Measurements from ENCODE around the gene ZNF107.
"Not testable (repeated sequence)": the region's sequence is repeated elsewhere in the genome, so short reads cannot be mapped to it uniquely, and the experiment has no call there.

ZNF107 gene

DNA sequence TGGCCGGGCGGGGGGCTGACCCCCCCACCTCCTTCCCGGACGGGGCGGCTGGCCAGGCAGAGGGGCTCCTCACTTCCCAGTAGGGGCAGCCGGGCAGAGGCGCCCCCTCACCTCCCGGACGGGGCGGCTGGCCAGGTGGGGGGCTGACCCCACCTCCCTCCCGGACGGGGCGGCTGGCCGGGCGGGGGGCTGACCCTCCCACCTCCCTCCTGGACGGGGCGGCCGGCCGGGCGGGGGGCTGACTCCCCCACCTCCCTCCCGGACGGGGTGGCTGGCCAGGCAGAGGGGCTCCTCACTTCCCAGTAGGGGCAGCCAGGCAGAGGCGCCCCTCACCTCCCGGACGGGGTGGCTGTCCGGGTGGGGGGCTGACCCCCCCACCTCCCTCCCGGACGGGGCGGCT lies 72.5 kb downstream of the ZNF107 start:
- DNase-seq, result not testable (repeated sequence)

DNA sequence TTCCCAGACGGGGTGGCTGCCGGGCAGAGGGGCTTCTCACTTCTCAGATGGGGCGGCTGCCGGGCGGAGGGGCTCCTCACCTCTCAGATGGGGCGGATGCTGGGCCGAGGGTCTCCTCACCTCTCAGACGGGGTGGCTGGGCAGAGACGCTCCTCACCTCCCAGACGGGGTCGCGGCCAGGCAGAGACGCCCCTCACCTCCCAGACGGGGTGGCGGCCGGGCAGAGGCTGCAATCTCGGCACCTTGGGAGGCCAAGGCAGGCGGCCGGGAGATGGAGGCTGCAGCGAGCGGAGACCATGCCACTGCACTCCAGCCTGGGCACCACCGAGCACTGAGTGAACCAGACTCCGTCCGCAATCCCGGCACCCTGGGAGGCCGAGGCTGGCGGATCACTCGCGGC lies 73.0 kb downstream of the ZNF107 start:
- DNase-seq, result not testable (repeated sequence)

DNA sequence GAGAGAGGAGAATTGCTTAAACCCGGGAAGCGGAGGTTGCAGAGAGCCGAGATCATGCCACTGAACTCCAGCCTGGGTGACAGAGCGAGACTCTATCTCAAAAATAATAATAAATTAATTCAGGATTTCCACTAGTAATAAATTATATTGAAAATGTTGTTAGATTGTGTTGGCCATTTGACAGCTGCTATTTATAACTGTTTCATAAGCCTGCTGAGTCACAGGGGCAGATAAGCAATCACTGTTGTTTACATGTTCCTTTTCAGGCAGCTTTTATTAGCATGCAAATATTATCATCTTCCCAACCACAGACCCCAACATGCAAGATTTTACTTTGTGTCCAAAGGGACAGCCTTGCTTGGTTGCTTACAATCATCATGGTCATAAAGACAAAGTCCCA lies 78.7 kb downstream of the ZNF107 start:
- no peak for DNase-seq

DNA sequence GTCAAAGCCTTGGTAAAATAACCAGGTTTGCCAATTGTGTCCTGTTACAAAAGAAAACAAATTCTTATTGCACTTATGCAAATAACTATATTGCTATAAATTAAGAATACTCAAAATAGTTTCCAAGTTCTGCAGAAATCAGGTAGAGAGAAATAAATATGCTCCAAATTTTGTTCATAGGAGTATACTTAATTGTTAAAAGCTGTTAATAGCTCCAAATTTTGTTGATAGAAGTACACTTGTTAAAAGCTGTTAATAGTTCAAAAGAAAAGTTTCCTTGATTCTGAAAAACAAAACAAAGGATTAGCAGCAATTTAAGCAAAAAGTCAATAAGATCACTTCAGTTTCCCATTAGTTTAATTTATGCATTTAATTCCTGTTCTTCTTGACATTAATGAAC lies 81.9 kb downstream of the ZNF107 start:
- no peak for DNase-seq

DNA sequence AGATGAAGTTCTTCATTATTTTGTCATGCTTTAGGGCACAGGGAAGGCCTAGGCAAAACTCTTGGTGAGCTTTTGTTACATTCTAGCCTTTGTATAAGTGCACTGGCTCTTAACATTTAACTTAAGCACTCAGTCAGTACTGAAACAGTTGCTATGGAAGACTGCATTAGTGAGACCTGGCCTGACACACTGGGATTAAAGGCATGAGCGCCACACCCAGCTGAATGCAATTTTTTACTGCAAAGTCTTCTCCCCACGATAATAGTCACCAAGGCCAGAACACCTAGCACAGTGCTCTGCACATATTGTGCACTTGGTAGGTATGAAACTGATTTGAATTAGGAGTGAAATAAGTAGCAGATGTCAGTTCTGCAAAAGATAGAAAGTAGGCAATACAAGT lies 87.1 kb downstream of the ZNF107 start:
- DNase-seq, result no peak

DNA sequence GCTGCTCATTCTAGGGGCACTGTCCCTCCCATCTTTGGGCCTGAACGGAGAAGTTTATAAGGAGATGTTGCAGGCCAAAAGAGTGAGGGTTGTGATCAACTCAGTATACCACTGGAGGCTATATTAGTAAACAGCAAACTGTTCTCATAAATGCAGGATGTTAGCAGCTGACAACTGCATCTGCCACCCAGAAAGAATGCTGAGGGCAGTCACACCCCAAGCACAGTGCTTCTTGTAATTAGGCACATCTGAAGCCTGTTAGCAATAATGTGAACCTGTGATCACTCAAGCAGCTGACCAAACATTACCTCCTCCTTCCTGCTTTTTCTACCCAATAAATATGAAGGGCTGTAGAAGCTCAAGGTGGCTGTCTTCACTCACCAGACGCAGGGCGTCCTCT lies 89.9 kb downstream of the ZNF107 start:
- no peak for DNase-seq

DNA sequence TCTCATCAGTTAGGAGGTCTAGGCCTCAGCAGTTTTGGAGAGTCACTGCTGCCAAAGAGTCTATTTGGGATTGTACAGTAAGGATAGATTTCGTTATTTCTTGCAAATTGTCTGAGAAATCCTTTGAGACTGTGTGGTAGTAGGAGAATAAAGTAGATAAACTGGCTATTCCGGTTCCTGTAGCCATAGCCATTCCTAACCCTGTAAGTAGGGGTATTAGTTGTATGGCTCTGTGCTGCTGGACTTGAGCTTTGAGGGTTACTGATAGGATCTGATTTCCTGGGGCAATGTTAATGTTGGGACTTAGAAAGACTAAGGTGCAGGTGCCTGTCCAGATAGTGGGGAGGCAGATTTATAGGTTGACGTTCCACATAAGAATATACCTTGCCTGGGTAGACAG lies 92.2 kb downstream of the ZNF107 start:
- no peak for DNase-seq

Measured in retina (tissue), 1 donor.